Gastroesophageal sphincter (tissue), 3 donors: ENCODE results near the gene TACR1.

Experiments
- CTCF ChIP-seq, 4 experiments: fragments of 200-600 bp in 2 of 4; fragments of 450-650 bp in 2 of 4; sonication (generic) in 1 of 4; IDR thresholded peaks; one replicate each; pipeline ENCODE4 v1.5.1; 2017 to 2019; ENCODE audit warnings: antibody characterized with exemption in 4 of 4, mild to moderate bottlenecking in 2 of 4, moderate library complexity in 2 of 4
- EP300 ChIP-seq: sonication (generic); formaldehyde crosslinking; IDR thresholded peaks from one replicate; pipeline ENCODE4 v1.6.1; 2017; ENCODE audit warnings: antibody characterized with exemption, mild to moderate bottlenecking
- POLR2A ChIP-seq, 2 donors: fragments of 450-650 bp; IDR thresholded peaks; one replicate each; pipeline ENCODE4 v1.6.1; 2017; ENCODE audit warnings: antibody characterized with exemption in 2 of 2, mild to moderate bottlenecking in 2 of 2, moderate library complexity in 1 of 2
- POLR2AphosphoS5 ChIP-seq: sonication (generic); formaldehyde crosslinking; IDR thresholded peaks from one replicate; pipeline ENCODE4 v1.6.1; 2017; ENCODE audit warnings: antibody characterized with exemption

- TF ChIP-seq CTCF (IDR thresholded peaks at IDR 0.05) (no peak), POLR2A (IDR thresholded peaks at IDR 0.05) (no peak), EP300 (no peak), POLR2AphosphoS5 (peak; percentile 59)
Observed at GRCh38 chr2:75142081-75142480, 57.2 kb downstream of the TACR1 start.
